PC-3 (cell line): ENCODE data around the gene JAG2. TPM values are rescaled to one million over a fixed set of nuclear protein-coding genes. Genes with fewer than 3 reads are reported as not detected.

ENCODE experiments used
- ATAC-seq: fragments of 200-7000 bp; cut with Tn5 transposase; 2 replicates; pipeline ENCODE4 v1.9.1; 2020; ENCODE audit warnings: mild to moderate bottlenecking, moderate library complexity
- BruUV-seq: library from RNA; stranded (reverse); fragments of 400-500 nt; replicated peaks from 2 replicates; lab custom pipeline; 2021; lab: Mats Ljungman, UMichigan
- CTCF ChIA-PET: fragments of 300-600 bp; sonication (Branson Sonifier 250); formaldehyde crosslinking; loops from one replicate; lab custom pipeline; 2022; ENCODE audit warnings: antibody characterized with exemption; lab: Charles Lee
- POLR2A ChIA-PET: fragments of 300-600 bp; sonication (Branson Sonifier 250); formaldehyde crosslinking; loops from one replicate; lab custom pipeline; 2022; ENCODE audit warnings: antibody characterized with exemption; ENCODE audit not compliant: unreplicated experiment; lab: Charles Lee
- DNase-seq: peaks from one replicate; pipeline ENCODE4 v3.0.0-alpha.2; 2015
- H2AFZ ChIP-seq: fragments of 300-600 bp; sonication (generic); 2 replicates; pipeline ENCODE4 v1.6.0; 2016; ENCODE audit warnings: antibody characterized with exemption, low read length
- H3F3A ChIP-seq: fragments of 300-600 bp; sonication (generic); one replicate; pipeline ENCODE4 v1.6.0; 2017; ENCODE audit warnings: antibody characterized with exemption, low read length, control low read depth, mild to moderate bottlenecking; ENCODE audit not compliant: unreplicated experiment
- H3K27ac ChIP-seq: fragments of 300-600 bp; sonication (generic); 2 replicates; pipeline ENCODE4 v1.5.1; 2016; ENCODE audit warnings: mild to moderate bottlenecking, low read length
- H3K27me3 ChIP-seq: fragments of 300-600 bp; sonication (generic); 2 replicates; pipeline ENCODE4 v1.6.1; 2016; ENCODE audit warnings: low read length, mixed read lengths
- H3K36me3 ChIP-seq: fragments of 300-600 bp; sonication (generic); 2 replicates; pipeline ENCODE4 v1.6.1; 2016; ENCODE audit warnings: low read depth, mixed run types, low read length, mixed read lengths
- H3K4me1 ChIP-seq: fragments of 300-600 bp; sonication (generic); 2 replicates; pipeline ENCODE4 v1.5.1; 2016; ENCODE audit warnings: low read length; ENCODE audit not compliant: insufficient read depth
- H3K4me2 ChIP-seq: fragments of 300-600 bp; sonication (generic); 2 replicates; pipeline ENCODE4 v1.6.0; 2016; ENCODE audit warnings: low read length
- H3K4me3 ChIP-seq: fragments of 300-600 bp; sonication (generic); 2 replicates; pipeline ENCODE4 v1.5.1; 2016; ENCODE audit warnings: mild to moderate bottlenecking, low read length, mixed read lengths
- H3K79me2 ChIP-seq: fragments of 300-600 bp; sonication (generic); 2 replicates; pipeline ENCODE4 v1.6.1; 2017; ENCODE audit warnings: low read length, mixed read lengths
- H3K9ac ChIP-seq: fragments of 300-600 bp; sonication (generic); 2 replicates; pipeline ENCODE4 v1.6.0; 2016; ENCODE audit warnings: mild to moderate bottlenecking, low read length
- H3K9me2 ChIP-seq: fragments of 300-600 bp; sonication (generic); replicated peaks from 2 replicates; pipeline ENCODE4 v1.6.1; 2016; ENCODE audit warnings: mixed run types, low read length, mixed read lengths
- H3K9me3 ChIP-seq: fragments of 300-600 bp; sonication (generic); 2 replicates; pipeline ENCODE4 v1.6.1; 2016; ENCODE audit warnings: low read length, mixed read lengths
- H4K20me1 ChIP-seq: fragments of 300-600 bp; sonication (generic); 2 replicates; pipeline ENCODE4 v1.6.1; 2016; ENCODE audit warnings: low read length, mixed read lengths
- CTCF ChIP-seq: fragments of 300-600 bp; sonication (generic); conservative IDR thresholded peaks from 2 replicates; pipeline ENCODE4 v1.5.1; 2017; ENCODE audit warnings: antibody characterized with exemption, low read depth, mild to moderate bottlenecking, low read length
- EZH2 ChIP-seq: fragments of 300-600 bp; sonication (generic); IDR thresholded peaks from one replicate; pipeline ENCODE4 v1.6.1; 2017; ENCODE audit warnings: antibody characterized with exemption, mild to moderate bottlenecking, low read length; ENCODE audit not compliant: unreplicated experiment
- EZH2phosphoT487 ChIP-seq: fragments of 300-600 bp; sonication (generic); IDR thresholded peaks from 2 replicates; pipeline ENCODE4 v1.6.1; 2018; ENCODE audit warnings: mild to moderate bottlenecking, antibody characterized with exemption, low read length, borderline replicate concordance
- intact Hi-C: fragments of 100-400 bp; cut with micrococcal nuclease; formaldehyde crosslinking; loops from 2 replicates; pipeline ENCODE4 v1.9.0; 2023
- total RNA-seq: library from RNA; depleted of rRNA; stranded (reverse); fragments of >200 nt; gene quantifications from 2 replicates; pipeline ENCODE4 v1.2.3, GENCODE V29; 2014

Gene JAG2
- total RNA-seq, 1 experiment from 2014 or later: 57.1 TPM

GRCh38 chr14:105177082-105177481, 8.5 kb upstream of the JAG2 start:
- H3K9me3 ChIP-seq: no peaks in the 10 kb centered on the region
- intact Hi-C loops: no loop called here
- H4K20me1 ChIP-seq: no peaks in the 10 kb centered on the region
- no peak for ATAC-seq
- no peaks in the 10 kb centered on the region for H3K36me3 ChIP-seq
- no peak overlapping the region for H2AFZ ChIP-seq
- 0 out of 2 replicates have a peak, but pooled peaks cover 8% of the 10 kb centered on the region for H3K4me1 ChIP-seq
- CTCF ChIA-PET: no interaction called here
- H3K79me2 ChIP-seq: no peaks in the 10 kb centered on the region
- no peak for DNase-seq
- H3F3A ChIP-seq: no peaks in the 10 kb centered on the region
- no peaks in the 10 kb centered on the region for H3K27me3 ChIP-seq
- H3K4me3 ChIP-seq: no peak overlapping the region
- H3K27ac ChIP-seq: no peak overlapping the region
- TF ChIP-seq EZH2phosphoT487: no peak
- TF ChIP-seq CTCF: no peak
- TF ChIP-seq EZH2: no peak
- no peak overlapping the region for H3K4me2 ChIP-seq
- POLR2A ChIA-PET: no interaction called here
- no TSS peak for BruUV-seq
- no peaks in the 10 kb centered on the region for H3K9me2 ChIP-seq
- no peak overlapping the region for H3K9ac ChIP-seq

GRCh38 chr14:105176513-105176912, 7.9 kb upstream of the JAG2 start:
- CTCF ChIA-PET: no interaction called here
- POLR2A ChIA-PET: no interaction called here

GRCh38 chr14:105173901-105174894, 5.6 kb upstream of the JAG2 start:
- Histone ChIP-seq H3K9me3 (no peaks in the 10 kb centered on the region), H4K20me1 (no peaks in the 10 kb centered on the region), H3K79me2 (no peaks in the 10 kb centered on the region), H3K4me1 (0 out of 2 replicates have a peak, but pooled peaks cover 4% of the 10 kb centered on the region), H3K36me3 (no peaks in the 10 kb centered on the region), H3K4me2 (no peak overlapping the region), H3K4me3 (no peak overlapping the region), H3F3A (no peaks in the 10 kb centered on the region), H3K9me2 (no peaks in the 10 kb centered on the region), H3K27ac (no peak overlapping the region), H2AFZ (no peak overlapping the region), H3K9ac (no peak overlapping the region), H3K27me3 (no peaks in the 10 kb centered on the region)
- ATAC-seq: no peak
- no peak for TF ChIP-seq EZH2phosphoT487
- no peak for TF ChIP-seq EZH2
- no peak for TF ChIP-seq CTCF
- ChIA-PET POLR2A (no interaction called here), CTCF (no interaction called here)
- intact Hi-C loops: no loop called here
- no TSS peak for BruUV-seq
- no peak for DNase-seq

More at GRCh38 chr14:105176513-105176912, 7.9 kb upstream of the JAG2 start:
- Histone ChIP-seq H2AFZ (no peak overlapping the region), H3K27me3 (no peaks in the 10 kb centered on the region), H3K9ac (no peak overlapping the region), H3K27ac (no peak overlapping the region), H3K4me3 (no peak overlapping the region), H3K36me3 (no peaks in the 10 kb centered on the region), H3K9me2 (no peaks in the 10 kb centered on the region), H3K79me2 (no peaks in the 10 kb centered on the region), H3K4me2 (no peak overlapping the region), H3F3A (no peaks in the 10 kb centered on the region), H3K9me3 (no peaks in the 10 kb centered on the region), H3K4me1 (0 out of 2 replicates have a peak, but pooled peaks cover 8% of the 10 kb centered on the region), H4K20me1 (no peaks in the 10 kb centered on the region)
- BruUV-seq: no TSS peak
- no peak for ATAC-seq
- TF ChIP-seq EZH2: no peak
- intact Hi-C loops: no loop called here
- DNase-seq: no peak
